HL-60 (cell line): ENCODE results near the gene PHPT1.

Experiments used
- CTCF ChIP-seq: IDR thresholded peaks from one replicate; pipeline ENCODE4 v1.5.1; 2011; ENCODE audit warnings: low read length, control low read depth, inconsistent platforms; ENCODE audit not compliant: insufficient read depth
- GABPA ChIP-seq: IDR thresholded peaks from 2 replicates; pipeline ENCODE4 v1.6.1; 2012; ENCODE audit warnings: low read depth

- TF ChIP-seq CTCF: no peak
- no peak for TF ChIP-seq GABPA
These were observed 18.3 kb downstream of the PHPT1 start for GRCh38 chr9:136867480-136867879.
